Activated T-cell treated with anti-CD3 and anti-CD28 coated beads for 1 hour (primary cell): Measurements from ENCODE around the gene SERPINI2.

Experiments
- DNase-seq: peaks from one replicate; pipeline ENCODE4 v3.0.0-alpha.2; 2020; ENCODE audit warnings: low read depth

SERPINI2 gene, protein sequence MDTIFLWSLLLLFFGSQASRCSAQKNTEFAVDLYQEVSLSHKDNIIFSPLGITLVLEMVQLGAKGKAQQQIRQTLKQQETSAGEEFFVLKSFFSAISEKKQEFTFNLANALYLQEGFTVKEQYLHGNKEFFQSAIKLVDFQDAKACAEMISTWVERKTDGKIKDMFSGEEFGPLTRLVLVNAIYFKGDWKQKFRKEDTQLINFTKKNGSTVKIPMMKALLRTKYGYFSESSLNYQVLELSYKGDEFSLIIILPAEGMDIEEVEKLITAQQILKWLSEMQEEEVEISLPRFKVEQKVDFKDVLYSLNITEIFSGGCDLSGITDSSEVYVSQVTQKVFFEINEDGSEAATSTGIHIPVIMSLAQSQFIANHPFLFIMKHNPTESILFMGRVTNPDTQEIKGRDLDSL

DNA sequence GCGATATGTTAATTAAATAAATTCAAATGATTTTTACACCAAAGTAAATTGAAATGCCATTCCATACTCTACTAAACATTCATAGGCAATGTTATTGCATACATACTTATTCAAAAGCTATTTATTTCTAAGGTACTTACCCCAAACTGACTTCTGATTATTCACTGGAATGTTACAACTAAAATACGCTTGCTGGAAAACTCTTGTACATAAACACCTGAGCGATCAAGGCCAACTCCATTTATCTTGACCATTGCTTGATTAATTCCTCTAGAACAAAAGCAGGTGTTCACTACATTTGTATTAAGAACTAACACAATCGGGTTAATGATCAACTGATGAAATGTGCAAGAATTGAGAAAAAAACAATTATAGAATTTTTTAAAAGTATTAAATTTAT is at the start of gene SERPINI2:
TSS of gene SERPINI2 (minus strand) at position 180 of the 400 bp plus-strand sequence. CDS start 2,208 bp downstream, outside the sequence.
- no peak for DNase-seq

DNA sequence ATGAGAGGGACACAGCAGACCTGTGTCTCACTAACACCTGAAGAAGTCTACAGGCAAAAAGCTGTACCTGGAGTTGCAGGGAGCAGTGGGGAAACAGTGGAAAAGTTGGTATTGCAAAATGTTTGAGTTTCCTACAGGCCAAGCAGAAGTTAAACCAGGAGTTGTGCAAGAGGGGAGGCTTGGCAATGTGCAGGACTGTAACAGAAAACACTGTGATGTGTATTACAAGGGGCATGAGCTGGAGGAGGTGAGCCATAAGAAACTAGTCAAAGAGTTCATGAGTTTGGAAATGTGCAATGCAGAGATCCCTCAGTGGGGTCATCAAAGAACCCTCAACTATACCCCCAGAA is 47.1 kb upstream of the SERPINI2 start:
- DNase-seq = no peak

DNA sequence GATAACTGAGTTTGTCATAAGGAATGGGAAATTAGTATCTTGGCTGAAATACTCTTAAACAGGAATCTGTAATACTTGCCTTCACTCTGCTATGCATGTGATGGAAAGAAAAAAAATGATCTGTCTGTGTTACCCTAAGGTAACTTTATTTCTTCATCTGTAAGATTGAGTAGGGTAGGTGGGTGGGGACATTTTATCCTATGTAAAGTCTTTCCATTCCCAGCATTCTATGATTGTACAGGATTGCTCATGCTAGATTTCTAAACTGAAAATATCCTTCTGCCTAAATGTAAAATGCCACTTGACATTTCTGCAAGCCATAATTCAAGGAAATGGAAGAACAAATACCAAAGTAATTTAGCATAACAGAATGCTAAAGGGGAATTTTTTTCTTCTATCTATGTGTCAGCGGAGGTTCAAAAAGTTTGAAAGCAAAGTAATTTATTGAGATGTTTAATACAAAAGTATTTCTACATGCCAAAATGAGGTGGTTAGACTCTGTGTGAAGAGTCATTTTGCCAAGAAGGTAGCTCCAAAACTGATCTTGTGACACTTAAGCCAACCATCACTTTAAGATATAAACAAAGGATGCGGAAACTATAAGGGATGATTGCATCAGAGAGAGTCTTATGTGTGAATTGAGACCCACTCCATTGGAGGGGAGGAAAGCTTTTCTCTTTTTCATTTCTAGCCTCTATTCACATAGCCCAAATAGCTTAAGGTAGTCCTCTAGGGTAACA is 46.6 kb upstream of the SERPINI2 start:
- DNase-seq = no peak

DNA sequence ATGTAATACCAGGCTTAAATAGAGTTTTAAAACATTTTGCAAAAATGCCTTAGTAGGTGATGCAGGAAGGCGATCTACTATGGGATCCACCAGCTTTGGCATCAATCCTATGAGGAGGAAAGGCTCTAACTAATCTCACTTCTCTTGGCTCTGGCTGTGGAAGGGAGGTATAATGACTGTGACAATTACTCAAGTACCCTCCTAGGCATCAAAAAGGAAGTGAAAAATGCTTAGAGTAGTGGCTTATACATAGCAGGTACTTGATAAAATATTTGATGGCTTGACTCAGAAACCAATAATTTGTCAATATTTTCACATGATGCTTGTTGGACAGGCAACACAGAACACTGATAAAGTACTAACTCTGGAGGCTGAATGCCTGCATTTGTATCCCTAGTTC is 34.1 kb upstream of the SERPINI2 start:
- DNase-seq = no peak

DNA sequence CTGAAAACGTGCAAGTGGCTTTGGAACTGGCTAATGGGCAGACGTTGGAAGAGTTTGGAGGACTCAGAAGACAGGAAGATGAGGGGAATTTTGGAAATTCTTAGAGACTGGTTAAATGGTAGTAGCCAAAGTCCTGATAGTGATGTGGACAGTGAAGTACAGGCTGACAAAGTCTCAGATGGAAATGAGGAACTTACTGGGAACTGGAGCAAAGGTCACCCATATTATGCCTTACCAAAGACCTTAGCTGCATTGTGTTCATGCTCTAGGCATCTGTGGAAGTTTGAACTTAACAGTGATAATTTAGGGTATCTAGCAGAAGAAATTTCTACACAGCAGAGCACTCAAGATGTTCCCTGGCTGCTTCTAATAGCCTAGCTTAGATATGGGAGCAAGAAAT is 28.6 kb upstream of the SERPINI2 start:
- DNase-seq = no peak

DNA sequence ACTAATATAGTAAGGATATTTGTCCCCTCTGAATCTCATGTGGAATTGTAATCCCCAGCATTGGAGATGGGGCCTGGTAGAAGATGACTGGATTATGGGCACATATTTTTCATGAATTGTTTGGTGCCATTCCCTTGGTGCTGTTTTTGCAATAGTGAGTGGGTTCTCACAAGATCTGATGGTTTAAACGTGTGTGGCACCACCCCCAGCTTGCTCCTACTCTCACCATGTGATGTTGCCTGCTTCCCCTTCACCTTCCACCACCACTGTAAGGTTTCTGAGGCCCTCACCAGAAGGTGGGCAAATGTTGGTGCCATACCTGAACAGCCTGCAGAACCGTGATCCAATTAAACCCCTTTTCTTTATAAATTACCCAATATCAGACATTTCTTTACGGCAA is 28.1 kb upstream of the SERPINI2 start:
- no peak for DNase-seq

DNA sequence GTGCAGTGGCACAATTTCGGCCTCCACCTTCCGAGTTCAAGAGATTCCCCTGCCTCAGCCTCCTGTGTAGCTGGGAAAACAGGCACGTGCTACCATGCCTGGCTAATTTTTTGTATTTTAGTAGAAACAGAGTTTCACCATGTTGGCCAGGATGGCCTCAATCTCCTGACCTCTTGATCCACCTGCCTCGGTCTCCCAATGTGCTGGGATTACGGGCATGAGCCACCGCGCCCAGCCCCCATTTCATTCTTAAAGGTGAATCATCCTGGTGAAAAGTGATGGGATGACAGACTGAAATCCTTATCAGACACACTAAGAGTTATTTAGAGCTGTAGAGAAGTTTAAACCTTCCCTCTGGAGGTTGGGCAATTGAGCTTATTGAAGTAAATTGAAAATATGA is 24.1 kb upstream of the SERPINI2 start:
- no peak for DNase-seq

DNA sequence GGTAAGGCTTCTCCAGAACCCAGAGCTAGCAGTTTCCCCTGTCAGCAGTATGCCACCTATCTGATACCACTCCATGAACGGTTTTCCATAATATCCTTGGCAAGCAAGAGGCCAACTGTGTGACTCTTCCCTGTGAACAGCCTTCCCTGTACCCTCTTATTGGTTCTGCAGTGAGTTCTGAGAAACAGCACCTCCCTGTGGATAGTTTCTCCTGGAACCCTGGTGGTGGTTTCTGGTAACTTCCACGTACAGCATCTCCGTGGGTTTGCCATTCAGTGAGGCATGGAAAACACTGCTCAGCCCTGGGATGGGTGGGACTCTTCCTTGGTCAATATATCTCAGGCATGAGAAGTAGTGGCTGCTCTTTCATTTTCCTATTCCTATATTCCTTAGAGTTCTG is 19.4 kb upstream of the SERPINI2 start:
- no peak for DNase-seq

DNA sequence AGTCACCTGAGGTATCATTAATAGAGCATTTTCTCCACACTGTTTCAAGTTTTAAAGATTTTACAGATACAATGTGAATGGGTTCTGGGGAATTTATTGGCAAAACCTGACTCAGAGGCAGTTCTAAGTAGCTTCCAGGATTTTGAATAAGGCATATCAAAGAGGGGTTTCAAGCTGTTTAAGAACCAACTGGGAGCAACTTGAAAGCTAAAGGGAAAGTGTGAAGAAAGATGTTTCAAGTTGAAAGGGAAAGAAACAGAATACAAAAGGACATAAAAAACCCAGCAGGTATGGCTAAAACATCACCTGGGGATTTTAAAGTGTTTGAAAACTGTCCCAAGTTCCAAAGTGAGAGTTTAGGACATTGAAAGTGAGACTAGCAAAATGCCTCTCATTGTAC is 17.8 kb upstream of the SERPINI2 start:
- no peak for DNase-seq

DNA sequence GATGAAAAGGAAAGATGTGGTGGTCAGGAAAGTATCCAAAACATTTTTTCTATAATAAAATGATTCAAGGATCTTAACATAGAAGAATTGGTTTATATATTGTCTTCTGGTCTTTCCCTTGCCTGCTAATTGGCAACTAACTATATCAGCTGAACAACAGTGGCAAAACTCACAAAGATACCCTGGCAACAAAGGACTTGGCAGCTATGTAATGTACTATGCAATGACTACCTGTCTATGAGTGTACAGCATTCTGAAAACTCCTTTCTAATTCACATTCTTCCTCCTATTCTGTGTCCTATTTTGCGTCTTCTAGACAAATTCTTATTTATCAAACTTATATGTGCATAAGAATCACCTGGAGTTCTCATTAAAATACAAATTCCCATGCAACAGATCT is 15.7 kb upstream of the SERPINI2 start:
- DNase-seq = no peak

DNA sequence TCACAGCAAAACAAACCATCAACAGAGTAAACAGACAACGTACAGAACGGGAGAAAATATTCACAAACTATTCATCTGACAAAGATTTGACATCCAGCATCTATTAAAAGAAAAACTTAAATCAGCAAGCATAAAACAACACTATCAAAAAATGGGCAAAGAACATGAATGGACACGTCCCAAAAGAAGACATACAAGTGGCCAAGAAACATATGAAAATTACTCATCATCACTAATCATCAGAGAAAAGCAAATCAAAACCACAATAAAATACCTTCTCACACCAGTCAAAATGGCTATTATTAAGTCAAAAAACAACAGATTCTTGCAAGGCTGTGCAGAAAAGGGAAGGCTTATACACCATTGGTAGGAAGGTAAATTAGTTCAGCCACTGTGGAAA is 13.7 kb upstream of the SERPINI2 start:
- no peak for DNase-seq

DNA sequence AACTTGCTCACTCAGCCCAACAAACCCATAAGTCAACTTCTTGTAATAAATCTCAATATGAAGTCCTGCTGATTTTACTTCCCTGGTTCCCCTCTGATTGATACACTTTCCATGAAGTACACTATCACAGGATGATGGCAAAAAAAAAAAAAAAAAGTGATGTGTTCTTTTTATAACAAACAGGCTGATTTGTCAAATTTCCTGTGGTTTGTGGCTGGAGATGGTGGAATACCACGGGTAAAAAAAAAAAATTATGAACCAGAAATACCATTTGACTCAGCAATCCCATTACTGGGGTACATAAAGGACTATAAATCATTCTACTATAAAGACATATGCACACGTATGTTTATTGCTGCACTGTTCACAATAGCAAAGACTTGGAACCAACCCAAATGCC is 10.7 kb upstream of the SERPINI2 start:
- no peak for DNase-seq

DNA sequence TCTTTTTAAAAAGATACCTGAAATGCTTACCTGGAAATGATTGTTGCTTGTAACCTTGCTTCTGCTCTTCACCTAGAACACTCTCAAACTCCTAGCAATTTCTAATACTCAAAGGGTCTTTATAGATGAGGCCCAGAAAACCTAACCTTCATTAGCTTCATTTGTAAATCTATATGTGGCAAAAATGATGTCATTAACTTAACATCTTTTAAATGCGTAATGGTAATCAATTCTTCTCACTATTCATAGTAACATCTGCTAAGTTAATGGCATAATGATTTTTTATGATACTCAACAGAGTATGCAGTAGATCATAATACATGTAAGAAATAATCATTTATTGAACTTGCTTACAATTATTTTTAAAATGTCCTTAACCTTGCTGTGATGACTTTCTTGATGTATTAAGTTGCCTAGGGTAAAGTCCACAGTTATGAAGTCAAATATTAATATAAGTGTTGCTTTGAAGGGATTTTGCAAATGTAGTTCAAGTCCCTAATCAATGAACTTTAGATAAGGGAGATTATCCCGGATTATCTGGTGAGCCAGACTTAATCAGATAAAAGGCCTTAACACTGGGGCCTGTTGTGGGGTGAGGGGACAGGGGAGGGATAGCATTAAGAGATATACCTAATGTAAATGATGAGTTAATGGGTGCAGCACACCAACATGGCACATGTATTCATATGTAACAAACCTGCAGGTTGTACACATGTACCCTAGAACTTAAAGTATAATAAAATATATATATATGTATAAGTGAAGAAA is 10.1 kb upstream of the SERPINI2 start:
- no peak for DNase-seq

DNA sequence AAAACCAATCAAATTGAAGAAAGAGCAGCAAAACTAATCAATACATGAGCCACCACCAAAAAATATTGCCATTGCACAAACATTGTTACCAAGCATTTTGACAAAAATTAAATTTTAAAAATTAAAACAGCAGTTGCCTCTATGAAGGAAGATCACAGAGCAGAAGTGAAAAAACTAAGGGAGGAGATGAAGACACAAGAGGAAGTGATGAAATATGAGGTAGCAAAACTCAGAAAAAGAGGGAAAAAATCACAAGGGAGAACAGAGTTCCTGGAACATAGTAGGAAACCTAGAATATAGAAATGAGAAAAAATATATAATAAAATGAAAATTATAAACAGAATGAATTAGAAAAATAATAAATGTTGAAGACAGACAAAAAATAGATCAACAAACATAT is 7.3 kb upstream of the SERPINI2 start:
- DNase-seq = no peak

DNA sequence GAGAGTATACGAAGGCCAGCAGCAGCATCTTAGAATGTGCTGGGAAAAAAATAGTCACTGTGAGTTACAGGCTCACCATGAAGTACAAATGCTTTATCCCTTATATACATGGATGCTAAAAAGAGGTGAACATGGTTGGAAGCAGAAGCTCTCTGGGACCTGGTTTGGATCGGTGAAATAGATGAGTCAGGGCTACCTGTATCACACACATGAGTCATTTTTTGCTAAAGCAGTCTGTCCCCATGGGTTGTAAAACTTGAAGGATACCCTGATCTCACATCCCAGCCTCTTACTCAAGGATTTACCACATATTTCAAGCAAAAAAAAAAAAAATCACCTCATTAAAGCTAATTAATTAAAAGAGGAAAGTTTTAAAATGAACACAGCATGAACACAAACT is 6.9 kb upstream of the SERPINI2 start:
- DNase-seq = no peak

DNA sequence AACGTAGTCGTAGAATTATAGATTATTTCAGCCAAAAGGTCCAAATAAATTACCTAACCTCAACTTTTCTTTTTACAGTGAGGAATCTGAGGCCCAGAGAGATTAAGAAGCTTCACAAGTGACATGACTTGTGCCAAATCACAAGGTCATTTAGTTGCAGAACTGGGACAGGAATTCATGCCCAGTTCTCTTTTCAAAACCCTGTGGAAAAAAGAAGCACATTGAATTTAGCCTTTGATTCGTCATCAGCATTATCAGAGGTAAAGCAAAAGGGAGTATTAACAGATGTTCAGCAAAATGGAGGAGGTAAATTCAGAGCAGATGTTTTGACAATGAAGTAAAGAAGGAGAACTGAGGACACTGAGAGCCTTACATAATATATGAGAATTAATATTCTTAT is 4.5 kb downstream of the SERPINI2 start:
- DNase-seq = no peak

DNA sequence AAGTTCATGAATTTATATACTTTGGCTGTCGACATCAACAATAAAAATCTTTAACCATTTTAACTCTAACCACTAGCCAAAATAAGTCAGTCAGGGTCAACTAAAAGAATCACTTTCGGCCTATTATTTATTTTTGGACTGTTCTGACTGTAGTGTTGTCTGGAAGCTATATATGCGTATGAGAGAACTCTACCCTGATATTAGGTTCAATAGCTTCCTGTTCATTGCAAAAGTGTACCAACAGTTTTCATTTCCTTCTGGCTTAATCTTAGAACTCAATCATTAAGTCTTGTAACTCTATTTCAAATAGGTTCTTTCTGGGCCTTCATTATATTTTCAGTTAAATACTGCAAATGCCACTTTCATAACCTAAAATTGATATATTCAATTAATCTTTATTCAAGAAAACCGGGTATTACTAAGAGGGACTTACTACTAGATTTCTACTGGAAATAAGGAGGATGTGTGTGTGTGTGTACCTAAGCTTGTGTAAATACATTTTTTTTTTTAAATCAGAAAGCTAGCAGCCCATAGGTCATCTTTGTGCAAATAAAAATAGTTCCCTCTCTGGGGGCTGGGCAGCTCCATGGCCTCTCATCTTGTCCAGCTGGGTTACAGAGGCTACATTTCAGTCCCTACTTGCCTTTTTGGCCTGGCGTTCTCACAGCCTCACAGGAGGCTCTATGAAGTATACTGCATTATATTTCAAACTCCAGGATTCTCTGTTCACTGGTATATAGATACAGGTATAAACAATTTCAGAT is 5.8 kb downstream of the SERPINI2 start:
- no peak for DNase-seq

DNA sequence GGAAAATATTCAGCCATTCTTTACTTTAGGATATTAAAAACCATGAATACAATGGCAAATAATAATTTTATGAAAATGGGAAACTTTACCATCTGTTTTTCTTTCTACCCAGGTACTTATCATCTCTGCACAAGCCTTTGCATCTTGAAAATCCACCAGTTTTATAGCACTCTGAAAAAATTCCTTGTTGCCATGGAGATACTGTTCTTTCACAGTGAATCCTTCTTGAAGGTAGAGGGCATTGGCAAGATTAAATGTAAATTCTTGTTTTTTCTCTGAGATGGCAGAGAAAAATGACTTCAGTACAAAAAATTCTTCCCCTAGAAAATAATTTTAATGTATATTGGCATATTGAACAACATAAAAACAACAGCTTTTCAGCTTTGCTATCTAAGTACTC is 6.9 kb downstream of the SERPINI2 start:
- DNase-seq = no peak

DNA sequence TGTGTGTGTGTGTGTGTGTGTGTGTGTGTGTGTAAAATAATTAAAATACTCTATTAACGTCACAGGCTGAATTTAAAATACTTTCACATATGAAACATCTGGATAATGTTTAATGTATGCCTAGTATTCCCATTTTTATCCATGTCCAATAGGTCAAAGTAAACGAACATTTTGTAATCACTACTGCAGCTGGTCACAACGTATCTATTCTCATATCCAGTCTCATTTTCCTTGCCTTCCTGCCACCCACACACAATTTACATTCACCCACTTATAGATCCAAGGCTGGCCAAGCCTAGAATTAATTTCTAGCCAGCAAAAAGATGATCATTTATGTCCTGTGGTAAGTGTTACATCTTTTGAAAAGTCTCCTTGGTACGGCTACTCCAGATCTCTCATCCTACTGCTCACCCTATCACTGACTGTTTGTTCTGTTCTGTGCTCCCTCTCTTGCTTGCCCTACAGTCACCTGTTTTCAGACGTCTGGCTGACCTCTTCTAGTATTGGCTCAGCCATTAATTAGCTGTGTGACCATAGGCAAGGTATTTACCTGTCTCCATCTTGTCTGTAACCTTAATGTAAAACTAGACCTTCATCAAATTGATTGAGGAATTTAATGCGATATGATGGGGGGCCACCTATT is 17.6 kb downstream of the SERPINI2 start:
- DNase-seq = no peak

DNA sequence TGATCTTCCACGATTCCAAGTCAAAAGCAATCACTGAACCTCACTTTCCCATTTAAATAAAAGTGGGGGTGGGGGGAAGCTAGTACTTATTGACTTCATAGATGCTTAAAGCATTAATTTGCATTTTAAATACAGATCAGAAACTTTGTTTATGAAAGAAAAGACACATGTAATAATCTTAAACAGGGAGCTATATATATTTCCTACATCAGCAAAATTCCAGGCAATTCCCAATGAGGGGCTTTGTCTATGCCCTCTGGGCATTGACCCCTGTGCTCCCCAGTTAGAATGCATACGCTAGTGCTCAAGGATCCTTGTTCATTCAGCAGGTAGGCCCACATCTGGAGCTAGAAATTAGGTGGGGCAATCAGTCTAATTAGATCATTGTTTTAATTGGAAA is 20.0 kb downstream of the SERPINI2 start:
- no peak for DNase-seq

DNA sequence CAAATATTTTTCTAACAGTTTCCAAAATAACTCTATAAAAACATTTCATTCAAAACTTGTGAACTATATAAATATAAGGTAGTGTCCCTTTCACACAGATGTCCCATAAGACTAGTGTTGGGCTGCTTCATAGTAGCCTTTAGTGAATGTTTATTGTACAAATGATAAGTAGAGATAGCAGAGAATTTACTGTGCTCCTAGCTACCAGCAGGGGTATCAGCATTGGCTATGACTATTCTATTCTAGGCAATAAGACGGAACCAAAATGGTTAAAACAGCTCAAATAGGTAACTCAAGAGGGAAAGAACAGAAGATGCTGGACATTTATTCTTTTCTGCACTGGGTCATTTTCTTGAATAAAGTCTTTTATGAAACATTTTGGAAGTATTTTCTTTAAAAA is 22.6 kb downstream of the SERPINI2 start:
- DNase-seq = no peak

DNA sequence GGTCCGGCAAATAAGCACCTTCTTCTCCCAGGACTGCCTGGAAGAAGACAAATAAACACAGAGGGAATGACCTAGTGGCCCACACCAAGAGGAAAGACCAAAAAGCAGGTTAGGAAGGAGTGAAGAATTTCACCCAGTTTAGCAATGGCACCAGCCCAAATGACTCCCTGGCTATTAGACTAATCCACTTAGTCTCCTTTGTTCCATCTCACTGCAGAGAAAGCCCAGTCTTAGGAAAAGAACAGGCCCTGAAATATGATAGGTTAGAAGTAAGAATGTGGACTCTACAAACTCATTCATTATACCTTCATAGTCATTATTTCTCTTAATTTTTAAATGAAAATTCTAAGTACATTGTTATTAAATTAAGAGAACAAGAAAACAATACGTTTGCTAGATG is 23.2 kb downstream of the SERPINI2 start:
- no peak for DNase-seq
